ENCODE results near the gene RALGPS1. TPM values are rescaled to one million over a fixed set of nuclear protein-coding genes. Genes with fewer than 3 reads are reported as not detected.

RALGPS1 gene
- total and polyA plus RNA-seq, 2 of the 8 experiments (the other 6 are each of a cell fraction or from before 2014, with no cell fraction given), result 20.0 to 23.5 TPM

GRCh38 chr9:127248241-127248640, 333.7 kb downstream of the RALGPS1 start (continued):
- no peak for TF ChIP-seq ZNF274 (IDR thresholded peaks at IDR 0.05; ENCODE audit: borderline replicate concordance, extremely low read depth, low read length)
- TF ChIP-seq USF2 (IDR thresholded peaks at IDR 0.05; ENCODE audit: low read length), result no peak
- TF ChIP-seq SIN3A (conservative IDR thresholded peaks at IDR 0.05 in 1 of 2, IDR thresholded peaks at IDR 0.05 in 1 of 2; ENCODE audit: low read depth in 1 of 2, low read length in 2 of 2), result no peak
- no peak for TF ChIP-seq RBBP5 (IDR thresholded peaks at IDR 0.05; ENCODE audit: borderline replicate concordance, low read depth, low read length)
- TF ChIP-seq JUND (IDR thresholded peaks at IDR 0.05; ENCODE audit: low read length), result no peak

Measured in H1 (cell line).